ENCODE measurements around the gene CCDC15. TPM values are rescaled to one million over a fixed set of nuclear protein-coding genes. Genes with fewer than 3 reads are reported as not detected.

Gene CCDC15
- 4.0 TPM for polyA plus RNA-seq (2013)

DNA sequence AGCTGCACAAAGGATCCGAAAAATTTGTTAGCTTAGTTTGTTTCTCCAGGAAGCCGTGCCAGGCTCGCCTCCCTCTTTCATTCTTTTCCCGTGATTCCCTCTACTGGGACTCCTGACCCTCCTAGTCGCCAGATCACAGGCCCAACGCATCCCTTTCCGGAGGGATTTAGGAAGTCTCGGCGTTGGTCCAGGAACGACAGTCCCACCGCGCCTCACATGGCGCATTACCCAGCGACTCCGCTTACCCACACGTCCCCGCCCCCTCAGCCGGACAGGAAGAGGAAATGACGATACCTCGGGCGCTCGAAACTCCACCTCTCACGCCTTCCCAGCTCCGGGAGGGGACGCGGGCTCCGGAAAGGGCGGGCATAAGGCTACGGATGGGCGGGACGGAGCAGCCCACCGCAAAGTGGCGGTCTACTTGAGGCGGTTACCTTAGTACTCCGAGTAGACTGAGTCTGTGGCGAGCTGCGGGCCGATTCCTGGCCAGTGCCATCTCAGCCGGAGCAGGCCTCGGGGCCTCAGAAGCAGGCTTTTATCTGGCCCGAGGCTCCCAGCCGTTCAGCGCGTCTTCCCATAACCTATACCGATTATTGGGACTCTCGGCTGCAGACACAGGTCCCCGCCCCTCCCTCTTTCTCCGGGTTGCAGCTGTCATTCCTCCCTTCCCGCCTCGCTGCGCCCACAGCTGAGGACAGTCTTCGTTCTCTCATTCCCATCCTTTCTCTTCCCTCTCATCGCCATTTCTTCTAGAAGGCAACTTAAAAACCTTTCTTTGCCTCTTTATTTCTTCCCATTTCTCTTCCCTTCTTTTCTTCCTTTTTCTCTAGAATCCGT, at the start of gene CCDC15:
TSS of gene CCDC15 (plus strand) at position 450 of the 837 bp plus-strand sequence. CDS start 531 bp downstream, outside the sequence.
- Histone ChIP-seq H3K9me3 (ENCODE audit: control extremely low read depth in 1 of 5, control insufficient read depth in 4 of 5, insufficient read depth in 2 of 5, low read depth in 1 of 5, low read length in 4 of 5) (no peaks in the 10 kb centered on the region), H3K27ac (ENCODE audit: insufficient read depth in 1 of 2, low read depth in 1 of 2, low read length in 2 of 2, poor library complexity in 1 of 2, severe bottlenecking in 2 of 2) (peak within 1 kb of the TSS; percentile 78 to 89), H3K4me3 (ENCODE audit: control insufficient read depth in 1 of 7, extremely low read depth in 1 of 7, insufficient read depth in 4 of 7, low read depth in 2 of 7, low read length in 6 of 7) (peak within 1 kb of the TSS; percentile 77 to 93 (median 83)), H3K36me3 (ENCODE audit: control insufficient read depth in 4 of 4, insufficient read depth in 4 of 4, low read length in 3 of 4) (peaks cover 0 to 5% (median 0%) of the 10 kb centered on the region in 4 experiments), H3K4me1 (ENCODE audit: control extremely low read depth in 1 of 4, control insufficient read depth in 4 of 4, insufficient read depth in 4 of 4, low read length in 3 of 4) (peaks cover 3 to 23% (median 15%) of the 10 kb centered on the region in 4 experiments), H3K27me3 (replicated peaks in 2 of 5; ENCODE audit: control insufficient read depth in 4 of 5, insufficient read depth in 5 of 5, low read length in 4 of 5) (no peaks in the 10 kb centered on the region)
- DNase-seq: peak; percentile 97 to 98 (median 97)
- POLR2A ChIA-PET: interaction anchor here (0.6 to 0.7 kb wide), 3 partner anchors 23 to 200 kb away, joined by 3 to 4 read pairs (median 3); no protein-coding TSS in a partner anchor
- CTCF ChIA-PET: interaction anchor here (0.8 to 3.4 kb wide), 5 partner anchors 12 to 165 kb away, joined by 3 to 11 read pairs (median 4); partner anchors contain the start of gene ROBO4
- under 1% methylated on average over 54 of the region's 54 CpGs for WGBS (ENCODE audit: insufficient coverage)

GRCh38 chr11:124915541-124916369, 38.2 kb upstream of the CCDC15 start:
- WGBS (ENCODE audit: insufficient coverage): 100% methylated on average over 2 of the region's 3 CpGs

DNA sequence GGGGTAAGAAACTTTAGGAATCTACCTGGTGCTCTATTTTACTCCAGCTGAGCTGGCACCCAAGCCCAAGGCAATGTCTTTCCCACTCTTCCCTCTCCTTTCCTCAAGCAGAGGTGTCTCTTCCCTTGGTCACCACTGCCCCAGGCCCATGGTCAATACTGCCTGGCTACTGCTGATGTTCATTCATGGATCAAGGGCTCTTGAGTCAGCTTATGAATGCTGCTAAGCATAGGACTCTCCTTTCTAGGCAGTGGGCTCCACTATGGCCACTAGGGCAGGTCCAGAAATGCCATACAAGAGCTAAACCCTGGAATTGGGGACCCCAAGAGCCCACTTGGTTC, 37.7 kb upstream of the CCDC15 start:
- no peaks in the 10 kb centered on the region for H3K36me3 ChIP-seq (ENCODE audit: control insufficient read depth in 4 of 4, insufficient read depth in 4 of 4, low read length in 3 of 4)

More at GRCh38 chr11:124915541-124916369, 38.2 kb upstream of the CCDC15 start:
- CTCF ChIA-PET: no interaction called here
- POLR2A ChIA-PET: no interaction called here
- Histone ChIP-seq H3K27ac (ENCODE audit: insufficient read depth in 1 of 2, low read depth in 1 of 2, low read length in 2 of 2, poor library complexity in 1 of 2, severe bottlenecking in 2 of 2) (no peak overlapping the region), H3K4me3 (ENCODE audit: control insufficient read depth in 1 of 7, extremely low read depth in 1 of 7, insufficient read depth in 4 of 7, low read depth in 2 of 7, low read length in 6 of 7) (no peak overlapping the region), H3K9me3 (ENCODE audit: control extremely low read depth in 1 of 5, control insufficient read depth in 4 of 5, insufficient read depth in 2 of 5, low read depth in 1 of 5, low read length in 4 of 5) (peaks cover 0 to 15% (median 4%) of the 10 kb centered on the region in 5 experiments), H3K36me3 (ENCODE audit: control insufficient read depth in 4 of 4, insufficient read depth in 4 of 4, low read length in 3 of 4) (no peaks in the 10 kb centered on the region), H3K27me3 (replicated peaks in 2 of 5; ENCODE audit: control insufficient read depth in 4 of 5, insufficient read depth in 5 of 5, low read length in 4 of 5) (peaks cover 0 to 2% (median 0%) of the 10 kb centered on the region in 5 experiments), H3K4me1 (ENCODE audit: control extremely low read depth in 1 of 4, control insufficient read depth in 4 of 4, insufficient read depth in 4 of 4, low read length in 3 of 4) (peaks cover 0 to 7% (median 4%) of the 10 kb centered on the region in 4 experiments)
- no peak for DNase-seq

DNA sequence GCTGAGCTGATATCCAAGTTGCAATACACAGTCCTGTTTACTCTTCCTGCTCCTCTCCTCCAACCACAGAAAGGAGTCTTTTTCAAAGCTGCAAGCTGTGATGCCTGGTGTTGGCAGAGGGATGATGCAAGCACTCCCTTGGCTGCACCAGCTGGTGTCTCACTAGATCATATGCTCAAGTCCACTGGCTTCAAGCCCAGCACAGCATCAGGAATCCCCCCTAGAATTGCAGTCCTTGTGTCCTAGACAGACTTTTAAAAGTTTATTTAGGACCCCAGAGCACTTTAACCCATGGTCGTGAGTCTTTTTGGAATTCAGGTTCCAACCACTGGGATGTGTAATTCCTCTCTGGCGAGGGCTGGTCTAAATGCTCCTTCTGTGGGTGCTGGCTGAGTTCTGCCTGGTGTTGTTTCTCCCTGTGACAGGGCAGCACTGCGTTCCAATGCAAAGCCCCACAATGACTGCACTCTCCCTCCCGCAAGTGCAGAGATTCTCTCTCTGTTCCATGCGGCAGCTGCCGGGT, 36.8 kb upstream of the CCDC15 start:
- Histone ChIP-seq H3K36me3 (ENCODE audit: control insufficient read depth in 4 of 4, insufficient read depth in 4 of 4, low read length in 3 of 4) (no peaks in the 10 kb centered on the region), H3K27ac (ENCODE audit: insufficient read depth in 1 of 2, low read depth in 1 of 2, low read length in 2 of 2, poor library complexity in 1 of 2, severe bottlenecking in 2 of 2) (no peak overlapping the region), H3K27me3 (replicated peaks in 2 of 5; ENCODE audit: control insufficient read depth in 4 of 5, insufficient read depth in 5 of 5, low read length in 4 of 5) (peaks cover 0 to 10% (median 9%) of the 10 kb centered on the region in 5 experiments), H3K4me3 (ENCODE audit: control insufficient read depth in 1 of 7, extremely low read depth in 1 of 7, insufficient read depth in 4 of 7, low read depth in 2 of 7, low read length in 6 of 7) (no peak overlapping the region), H3K4me1 (ENCODE audit: control extremely low read depth in 1 of 4, control insufficient read depth in 4 of 4, insufficient read depth in 4 of 4, low read length in 3 of 4) (peaks cover 0 to 13% (median 11%) of the 10 kb centered on the region in 4 experiments), H3K9me3 (ENCODE audit: control extremely low read depth in 1 of 5, control insufficient read depth in 4 of 5, insufficient read depth in 2 of 5, low read depth in 1 of 5, low read length in 4 of 5) (peaks cover 0 to 6% (median 3%) of the 10 kb centered on the region in 5 experiments)
- DNase-seq: no peak
- CTCF ChIA-PET: interaction anchor here (1.1 kb wide), 1 partner anchor 19 kb away, joined by 3 read pairs; no protein-coding TSS in a partner anchor
- POLR2A ChIA-PET: no interaction called here
- 98% methylated on average over 4 of the region's 6 CpGs for WGBS (ENCODE audit: insufficient coverage)

More for the DNA sequence above, 37.7 kb upstream of the CCDC15 start:
- DNase-seq: no peak
- CTCF ChIA-PET: interaction anchor here (1.1 kb wide), 1 partner anchor 18 kb away, joined by 3 read pairs; no protein-coding TSS in a partner anchor
- peaks cover 0 to 3% (median 1%) of the 10 kb centered on the region in 5 experiments for H3K27me3 ChIP-seq (replicated peaks in 2 of 5; ENCODE audit: control insufficient read depth in 4 of 5, insufficient read depth in 5 of 5, low read length in 4 of 5)
- H3K4me1 ChIP-seq (ENCODE audit: control extremely low read depth in 1 of 4, control insufficient read depth in 4 of 4, insufficient read depth in 4 of 4, low read length in 3 of 4): peaks cover 0 to 12% (median 10%) of the 10 kb centered on the region in 4 experiments
- H3K4me3 ChIP-seq (ENCODE audit: control insufficient read depth in 1 of 7, extremely low read depth in 1 of 7, insufficient read depth in 4 of 7, low read depth in 2 of 7, low read length in 6 of 7): no peak overlapping the region
- POLR2A ChIA-PET: no interaction called here
- H3K9me3 ChIP-seq (ENCODE audit: control extremely low read depth in 1 of 5, control insufficient read depth in 4 of 5, insufficient read depth in 2 of 5, low read depth in 1 of 5, low read length in 4 of 5): peaks cover 0 to 12% (median 4%) of the 10 kb centered on the region in 5 experiments
- no peak overlapping the region for H3K27ac ChIP-seq (ENCODE audit: insufficient read depth in 1 of 2, low read depth in 1 of 2, low read length in 2 of 2, poor library complexity in 1 of 2, severe bottlenecking in 2 of 2)

DNA sequence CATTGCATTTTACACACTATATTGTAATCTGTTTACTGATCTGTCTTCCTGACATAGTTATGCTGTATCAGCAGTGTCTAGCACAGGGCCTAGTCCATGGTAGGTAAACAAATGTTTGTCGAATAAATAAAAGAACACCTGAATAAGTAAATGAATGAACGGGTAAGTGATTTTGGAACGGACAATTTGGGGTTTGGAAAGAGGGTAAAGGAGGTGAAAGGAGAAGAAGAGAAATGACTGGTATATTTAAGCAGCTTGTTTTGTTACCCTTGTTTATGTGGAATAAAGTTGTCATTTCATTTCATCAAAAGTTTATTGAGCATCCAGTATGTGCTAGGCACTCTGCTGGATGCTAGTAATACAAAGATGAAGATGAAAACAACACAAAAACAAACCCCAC, 35.1 kb upstream of the CCDC15 start, which contains the start of gene HEPN1:
TSS of gene HEPN1 (plus strand) at position 301 of the 400 bp plus-strand sequence.
- peaks cover 0 to 3% (median 0%) of the 10 kb centered on the region in 5 experiments for H3K9me3 ChIP-seq (ENCODE audit: control extremely low read depth in 1 of 5, control insufficient read depth in 4 of 5, insufficient read depth in 2 of 5, low read depth in 1 of 5, low read length in 4 of 5)
- no peaks in the 10 kb centered on the region for H3K36me3 ChIP-seq (ENCODE audit: control insufficient read depth in 4 of 4, insufficient read depth in 4 of 4, low read length in 3 of 4)
- H3K27me3 ChIP-seq (replicated peaks in 2 of 5; ENCODE audit: control insufficient read depth in 4 of 5, insufficient read depth in 5 of 5, low read length in 4 of 5): peaks cover 0 to 13% (median 9%) of the 10 kb centered on the region in 5 experiments
- ChIA-PET CTCF (interaction anchor here (1.7 to 4.7 kb wide), 2 partner anchors 20 to 53 kb away, joined by 5 to 19 read pairs; partner anchors contain the start of genes ROBO3 and ROBO4), POLR2A (no interaction called here)
- WGBS (ENCODE audit: insufficient coverage): 100% methylated on average over 2 of the region's 3 CpGs
- no peak within 1 kb of the TSS for H3K4me3 ChIP-seq (ENCODE audit: control insufficient read depth in 1 of 7, extremely low read depth in 1 of 7, insufficient read depth in 4 of 7, low read depth in 2 of 7, low read length in 6 of 7)
- peaks cover 0 to 13% (median 11%) of the 10 kb centered on the region in 4 experiments for H3K4me1 ChIP-seq (ENCODE audit: control extremely low read depth in 1 of 4, control insufficient read depth in 4 of 4, insufficient read depth in 4 of 4, low read length in 3 of 4)
- no peak for DNase-seq
- H3K27ac ChIP-seq (ENCODE audit: insufficient read depth in 1 of 2, low read depth in 1 of 2, low read length in 2 of 2, poor library complexity in 1 of 2, severe bottlenecking in 2 of 2): no peak within 1 kb of the TSS

GRCh38 chr11:124919898-124920297, 34.1 kb upstream of the CCDC15 start:
- ChIA-PET POLR2A (no interaction called here), CTCF (interaction anchor here (1.6 to 4.7 kb wide), 3 partner anchors 21 to 54 kb away, joined by 5 to 19 read pairs (median 6); partner anchors contain the start of genes ROBO3 and ROBO4)
- Histone ChIP-seq H3K4me1 (ENCODE audit: control extremely low read depth in 1 of 4, control insufficient read depth in 4 of 4, insufficient read depth in 4 of 4, low read length in 3 of 4) (peaks cover 0 to 13% (median 11%) of the 10 kb centered on the region in 4 experiments), H3K27me3 (replicated peaks in 2 of 5; ENCODE audit: control insufficient read depth in 4 of 5, insufficient read depth in 5 of 5, low read length in 4 of 5) (peaks cover 0 to 15% (median 9%) of the 10 kb centered on the region in 5 experiments), H3K36me3 (ENCODE audit: control insufficient read depth in 4 of 4, insufficient read depth in 4 of 4, low read length in 3 of 4) (no peaks in the 10 kb centered on the region), H3K9me3 (ENCODE audit: control extremely low read depth in 1 of 5, control insufficient read depth in 4 of 5, insufficient read depth in 2 of 5, low read depth in 1 of 5, low read length in 4 of 5) (peaks cover 0 to 3% (median 0%) of the 10 kb centered on the region in 5 experiments), H3K27ac (ENCODE audit: insufficient read depth in 1 of 2, low read depth in 1 of 2, low read length in 2 of 2, poor library complexity in 1 of 2, severe bottlenecking in 2 of 2) (no peak overlapping the region), H3K4me3 (ENCODE audit: control insufficient read depth in 1 of 7, extremely low read depth in 1 of 7, insufficient read depth in 4 of 7, low read depth in 2 of 7, low read length in 6 of 7) (no peak overlapping the region)
- no CpG with 5 or more reads among the region's 2 CpGs for WGBS (ENCODE audit: insufficient coverage)
- DNase-seq: no peak

Measured in common myeloid progenitor, CD34-positive (primary cell).